ENCODE measurements around the gene ANKRD13C. TPM values are rescaled to one million over a fixed set of nuclear protein-coding genes. Genes with fewer than 3 reads are reported as not detected.
"Not testable (repeated sequence)": the region's sequence is repeated elsewhere in the genome, so short reads cannot be mapped to it uniquely, and the experiment has no call there.

ANKRD13C gene
- total RNA-seq, 1 donor from 2014 or later = 26.6 TPM

GRCh38 chr1:70361727-70362398 is 7.3 kb upstream of the ANKRD13C start:
- intact Hi-C loops (cut with micrococcal nuclease) = no loop called here

GRCh38 chr1:70360321-70360720 is 5.8 kb upstream of the ANKRD13C start:
- intact Hi-C loops (cut with micrococcal nuclease) = no loop called here

DNA sequence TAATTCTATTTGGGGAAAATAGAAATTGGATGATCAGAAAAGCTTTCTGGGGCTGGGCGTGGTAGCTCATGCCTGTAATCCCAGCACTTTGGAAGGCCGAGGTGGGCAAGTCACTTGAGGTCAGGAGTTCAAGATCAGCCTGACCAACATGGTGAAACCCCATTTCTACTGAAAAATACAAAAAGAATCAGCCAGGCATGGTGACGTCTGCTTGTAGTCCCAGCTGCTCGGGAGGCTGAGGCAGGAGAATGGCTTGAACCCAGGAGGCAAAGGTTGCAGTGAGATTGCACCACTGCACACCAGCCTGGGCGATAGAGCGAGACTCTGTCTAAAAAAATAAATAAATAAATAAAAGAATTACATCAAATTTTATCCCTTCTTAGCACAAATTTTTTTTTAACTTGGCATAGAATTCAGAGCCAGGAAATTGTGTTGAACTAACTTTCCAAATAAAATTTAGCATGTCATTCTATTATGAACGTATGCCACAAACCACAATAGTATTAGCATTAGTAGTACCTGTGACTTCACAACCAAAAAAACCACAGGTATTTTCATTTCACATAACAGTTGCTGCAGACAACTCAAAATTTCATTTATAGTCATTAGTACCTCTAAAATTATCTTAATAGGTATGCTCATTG is 4.5 kb upstream of the ANKRD13C start:
- intact Hi-C loops (cut with micrococcal nuclease) = no loop called here

DNA sequence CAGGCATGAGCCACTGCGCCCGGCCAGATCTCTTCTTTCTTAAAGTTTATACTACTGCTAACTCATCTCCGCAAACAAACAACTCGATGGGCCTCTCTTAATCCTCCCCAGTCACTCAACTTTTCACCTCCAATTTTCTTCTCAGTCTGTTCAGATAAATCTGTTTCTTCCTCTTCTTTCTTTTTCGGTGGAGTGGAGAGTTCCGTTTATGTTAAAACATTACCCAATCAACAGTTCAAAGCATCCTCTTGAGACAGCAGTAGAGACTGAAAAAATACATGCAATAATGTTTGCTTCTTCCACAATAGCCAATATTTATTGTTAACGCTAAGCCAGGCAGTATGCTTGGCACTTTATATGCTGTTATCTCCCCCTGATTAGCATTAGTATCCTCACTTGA is 1.4 kb upstream of the ANKRD13C start:
- intact Hi-C loops (cut with micrococcal nuclease) = no loop called here

- intact Hi-C loops (cut with micrococcal nuclease) = no loop called here
Observed at GRCh38 chr1:70355111-70355407, 537 bp upstream of the ANKRD13C start.

DNA sequence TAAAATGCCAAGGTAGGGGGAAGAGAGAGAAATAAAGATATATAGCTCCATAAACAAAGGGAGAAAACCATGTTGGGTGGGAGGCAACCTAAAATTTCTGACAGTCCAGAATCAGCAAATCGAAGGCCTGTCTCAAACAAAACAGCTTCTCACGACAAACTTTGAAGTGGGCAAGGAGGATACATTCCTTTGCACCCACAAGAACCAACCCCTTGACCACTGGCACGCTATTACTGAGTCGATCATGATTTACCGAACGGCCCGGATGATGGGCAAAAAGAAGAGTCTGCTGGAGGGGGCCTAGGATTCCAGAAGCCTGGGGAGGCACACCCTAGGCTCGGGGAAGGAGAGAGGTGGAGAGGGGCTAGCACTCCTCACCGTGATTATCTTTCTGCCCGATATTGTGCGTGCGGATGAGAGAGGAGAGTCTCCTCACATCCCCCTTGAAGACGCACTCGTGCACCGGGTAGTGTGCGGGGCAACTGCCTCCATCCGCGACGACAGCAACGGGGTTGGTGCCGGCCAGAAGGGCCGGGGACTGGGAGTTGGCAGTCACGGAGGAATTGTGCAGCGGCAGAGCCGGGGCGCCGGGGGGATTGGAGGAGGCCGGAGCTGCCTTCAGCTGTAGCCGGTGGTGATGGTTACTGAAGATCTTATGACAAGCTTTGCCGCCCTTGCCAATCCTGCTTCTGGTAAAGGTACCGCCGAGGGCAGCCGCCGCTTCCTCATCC is 756 bp downstream of the ANKRD13C start:
- intact Hi-C loops (cut with micrococcal nuclease) = loop anchor here (1.0 kb wide), 4 partner anchors 58 to 728 kb away; partner anchors contain the start of genes CTH, LRRC40, SRSF11 and ZRANB2

GRCh38 chr1:70353044-70353443 is 1.5 kb downstream of the ANKRD13C start:
- intact Hi-C loops (cut with micrococcal nuclease) = no loop called here

DNA sequence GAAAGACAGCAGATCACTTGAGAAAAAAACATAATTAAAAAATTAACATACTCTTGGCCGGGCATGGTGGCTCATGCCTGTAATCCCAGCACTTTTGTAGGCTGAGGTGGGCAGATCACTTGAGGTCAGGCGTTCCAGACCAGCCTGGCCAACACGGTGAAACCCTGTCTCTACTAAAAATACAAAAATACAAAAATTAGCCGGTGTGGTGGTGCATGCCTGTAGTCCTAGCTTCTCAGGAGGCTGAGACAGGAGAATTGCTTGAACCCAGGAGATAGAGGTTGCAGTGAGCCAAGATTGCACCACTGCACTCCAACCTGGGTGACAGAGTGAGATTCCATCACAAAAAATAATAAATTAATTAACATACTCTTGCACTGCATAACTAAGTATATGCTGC is 4.7 kb downstream of the ANKRD13C start:
- intact Hi-C loops (cut with micrococcal nuclease) = not testable (repeated sequence)

DNA sequence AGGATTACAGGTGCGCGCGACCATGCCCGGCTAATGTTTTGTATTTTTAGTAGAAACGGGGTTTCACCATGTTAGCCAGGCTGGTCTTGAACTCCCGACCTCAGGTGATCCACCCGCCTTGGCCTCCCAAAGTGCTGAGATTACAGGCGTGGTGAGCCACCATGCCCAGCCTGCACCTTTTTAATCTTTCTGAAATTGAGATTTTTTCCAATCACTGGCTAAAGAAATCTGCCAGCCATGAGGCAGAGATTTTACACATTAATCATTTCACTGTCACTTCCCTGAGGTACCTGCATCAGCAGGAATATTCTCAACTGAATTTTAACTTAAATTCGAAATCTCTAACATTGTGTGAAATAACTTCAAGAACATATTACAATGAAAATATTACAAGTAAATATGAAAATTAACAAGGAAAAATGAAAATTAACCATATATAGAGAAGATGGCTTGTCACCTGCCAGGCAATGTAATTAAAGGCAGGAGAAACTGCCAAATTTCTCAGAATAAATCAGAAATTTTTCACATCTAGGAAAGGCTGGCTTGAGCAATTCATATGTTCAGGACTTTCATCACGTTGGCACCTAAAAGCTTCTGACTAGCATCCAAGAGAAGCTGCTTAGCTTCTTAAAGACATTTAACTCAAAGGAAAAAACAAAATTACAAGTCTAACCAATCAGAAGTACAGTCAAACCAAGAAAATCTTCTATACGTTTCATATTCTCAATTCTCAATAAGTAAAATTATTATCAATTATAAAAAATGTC is 5.9 kb downstream of the ANKRD13C start:
- intact Hi-C loops (cut with micrococcal nuclease) = no loop called here

GRCh38 chr1:70339644-70340043 is 14.9 kb downstream of the ANKRD13C start:
- intact Hi-C loops (cut with micrococcal nuclease) = not testable (repeated sequence)

DNA sequence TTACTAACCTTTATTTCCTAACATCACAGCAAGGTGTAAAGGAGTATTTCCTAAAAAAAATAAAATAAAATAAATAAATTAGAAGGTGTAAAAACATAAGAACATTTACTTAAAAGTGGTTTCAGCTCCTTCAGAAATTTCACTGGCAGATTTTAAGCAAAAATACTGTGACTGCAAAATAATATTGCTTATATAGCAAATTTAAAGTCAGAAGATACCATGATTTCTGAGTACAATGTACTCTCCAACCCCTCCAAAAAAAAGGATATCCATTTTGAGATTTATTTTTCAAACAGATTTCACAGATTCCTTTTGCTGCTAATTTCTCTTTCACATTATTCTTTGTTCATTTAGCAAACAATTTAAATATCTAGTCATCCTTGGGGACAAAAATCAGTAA is 18.5 kb downstream of the ANKRD13C start:
- intact Hi-C loops (cut with micrococcal nuclease) = no loop called here

DNA sequence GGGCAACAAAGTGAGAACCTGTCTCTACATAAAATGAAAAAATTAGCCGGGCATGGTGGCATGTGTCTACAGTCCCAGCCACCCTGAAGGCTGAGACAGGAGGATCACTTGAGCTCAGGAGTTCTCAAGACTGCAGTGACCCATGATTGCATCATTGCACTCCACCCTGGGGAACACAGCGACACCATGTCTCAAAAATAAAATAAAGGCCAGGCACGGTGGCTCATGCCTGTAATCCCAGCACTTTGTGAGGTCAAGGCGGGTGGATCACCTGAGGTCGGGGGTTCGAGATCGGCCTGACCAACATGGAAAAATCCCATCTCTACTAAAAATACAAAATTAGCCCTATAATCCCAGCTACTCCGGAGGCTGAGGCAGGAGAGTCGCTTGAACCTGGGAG is 20.1 kb downstream of the ANKRD13C start:
- intact Hi-C loops (cut with micrococcal nuclease) = no loop called here

DNA sequence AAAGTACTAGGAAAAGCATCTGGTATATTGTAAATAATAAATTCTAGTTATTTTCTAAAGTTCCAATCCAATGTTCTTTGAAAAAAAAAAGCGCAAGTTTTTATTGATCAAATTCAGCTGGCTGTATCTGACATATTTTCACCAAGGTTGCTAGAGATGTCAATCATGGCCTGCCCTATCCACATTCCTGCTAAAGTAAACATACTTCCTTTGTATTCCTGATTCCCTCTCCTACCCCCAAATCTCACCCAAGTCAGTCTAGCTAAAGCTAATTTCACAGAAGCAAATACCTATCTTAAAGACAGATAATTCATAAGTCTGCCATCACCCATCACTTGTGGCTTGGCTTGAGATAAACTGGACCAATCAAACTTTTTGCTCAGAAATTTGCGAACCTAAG is 21.3 kb downstream of the ANKRD13C start:
- intact Hi-C loops (cut with micrococcal nuclease) = no loop called here

DNA sequence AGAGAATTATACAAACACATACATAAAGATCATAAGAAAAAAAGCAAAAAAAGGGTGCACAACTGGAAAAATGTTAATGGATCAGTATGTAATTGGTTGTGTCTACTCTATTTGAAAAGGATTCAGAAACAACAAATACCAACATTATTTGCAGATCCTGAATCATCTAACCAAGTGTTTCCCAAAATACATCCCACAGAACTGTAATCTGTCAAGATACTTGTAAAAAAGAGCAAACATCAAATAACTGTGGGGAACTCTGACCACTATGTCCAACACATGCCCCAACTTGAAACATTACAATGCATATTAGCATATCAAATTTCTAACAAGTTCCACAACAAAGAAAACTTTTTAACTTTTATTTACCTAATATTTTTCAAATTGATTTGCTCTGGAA is 22.6 kb downstream of the ANKRD13C start:
- intact Hi-C loops (cut with micrococcal nuclease) = no loop called here

DNA sequence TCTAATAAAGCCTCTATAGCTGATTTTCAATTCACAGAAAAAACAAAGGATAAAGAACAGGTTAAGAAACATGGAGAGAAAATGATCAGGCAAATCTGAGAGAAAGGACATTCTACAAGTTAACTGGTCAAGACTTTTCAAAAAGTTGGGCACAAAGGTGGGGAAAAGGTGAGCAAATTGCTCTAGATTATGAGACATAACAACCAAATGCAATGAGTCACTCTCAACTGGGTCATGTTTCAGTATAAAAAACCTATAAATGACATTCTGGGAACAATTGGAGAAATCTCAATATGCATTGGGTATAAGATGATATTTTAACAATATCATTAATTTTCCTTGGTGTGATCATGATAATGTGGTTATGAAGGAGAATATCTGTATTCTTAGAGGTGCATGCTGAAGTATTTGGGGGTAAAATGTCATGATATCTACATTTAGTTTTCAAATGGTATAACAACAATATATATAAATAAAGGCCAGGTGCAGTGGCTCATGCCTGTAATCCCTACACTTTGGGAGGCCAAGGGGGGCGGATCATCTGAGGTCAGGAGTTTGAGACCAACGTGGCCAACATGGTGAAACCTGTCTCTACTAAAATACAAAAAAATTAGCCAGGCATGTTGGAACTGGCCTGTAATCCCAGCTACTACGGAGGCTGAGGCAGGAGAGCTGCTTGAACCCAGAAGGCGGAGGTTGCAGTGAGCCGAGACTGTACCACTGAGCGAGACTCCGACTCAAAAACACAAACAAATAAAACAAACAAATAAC is 27.0 kb downstream of the ANKRD13C start:
- intact Hi-C loops (cut with micrococcal nuclease) = no loop called here

- intact Hi-C loops (cut with micrococcal nuclease) = no loop called here
Observed at GRCh38 chr1:70324683-70325082, 29.8 kb downstream of the ANKRD13C start.

DNA sequence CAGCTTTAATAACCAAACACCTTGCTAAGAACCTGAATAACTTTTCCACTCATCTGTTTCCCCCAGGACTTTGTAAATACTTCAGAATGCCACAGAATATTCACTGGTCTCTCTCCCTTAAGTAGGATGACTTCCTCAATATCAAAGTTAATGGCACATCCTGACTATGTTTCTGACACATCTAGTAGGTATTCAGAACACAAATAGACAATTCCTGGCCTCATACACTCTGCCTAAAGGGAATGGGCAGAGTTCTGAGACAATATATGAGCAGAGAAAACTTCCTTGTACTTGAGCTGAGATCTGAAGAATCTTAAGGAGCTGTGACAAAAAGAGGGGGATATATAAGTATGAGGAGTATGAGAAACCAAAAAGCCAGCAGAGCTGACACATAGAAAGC is 34.8 kb downstream of the ANKRD13C start:
- intact Hi-C loops (cut with micrococcal nuclease) = no loop called here

DNA sequence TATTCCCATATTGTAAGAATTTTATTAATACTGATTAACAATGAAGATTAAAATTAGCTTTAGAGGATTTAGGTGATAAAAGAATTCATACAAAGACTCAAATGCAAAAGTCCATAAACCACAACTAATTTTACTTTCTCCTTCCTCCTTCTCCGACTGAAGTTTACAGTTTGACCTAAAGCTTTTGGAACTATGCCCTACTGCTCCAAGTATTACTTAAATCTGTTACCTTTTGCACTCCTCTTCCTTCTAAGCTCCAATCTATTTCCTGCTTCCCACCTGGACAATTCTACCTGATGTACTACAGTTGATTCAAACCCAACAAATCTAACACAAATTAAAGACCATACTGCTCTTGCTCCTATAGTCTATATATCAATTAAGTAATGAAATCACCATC is 36.3 kb downstream of the ANKRD13C start:
- intact Hi-C loops (cut with micrococcal nuclease) = no loop called here

GRCh38 chr1:70317087-70317486 is 37.4 kb downstream of the ANKRD13C start:
- intact Hi-C loops (cut with micrococcal nuclease) = no loop called here

- intact Hi-C loops (cut with micrococcal nuclease) = no loop called here
Observed at GRCh38 chr1:70315782-70316181, 38.7 kb downstream of the ANKRD13C start.

GRCh38 chr1:70314706-70315304 is 39.7 kb downstream of the ANKRD13C start:
- intact Hi-C loops (cut with micrococcal nuclease) = no loop called here
